Thyroid gland (tissue), 4 donors: ENCODE measurements around the gene PPDPF. TPM values are rescaled to one million over a fixed set of nuclear protein-coding genes. Genes with fewer than 3 reads are reported as not detected.

Source experiments
- DNase-seq, 2 donors: peaks; one replicate each; pipeline ENCODE4 v3.0.0-alpha.2; 2019
- H3K27ac ChIP-seq, 3 donors: fragments of 200-600 bp; sonication (generic); 1 replicate in 2 of 3; 2 replicates in 1 of 3; pipeline ENCODE4 v1.5.1; 2016 to 2019; ENCODE audit warnings: mild to moderate bottlenecking in 1 of 3, moderate library complexity in 1 of 3
- H3K27me3 ChIP-seq: fragments of 200-600 bp; sonication (generic); one replicate; pipeline ENCODE4 v1.5.1; 2019
- H3K36me3 ChIP-seq, 2 donors: fragments of 200-600 bp; sonication (generic); one replicate each; pipeline ENCODE4 v1.5.1; 2016 to 2019
- H3K4me1 ChIP-seq, 2 donors: fragments of 200-600 bp; sonication (generic); one replicate each; pipeline ENCODE4 v1.5.1; 2017 to 2019
- H3K4me3 ChIP-seq, 3 donors: fragments of 200-600 bp; sonication (generic); replicated peaks in 1 of 3; 1 replicate in 2 of 3; 2 replicates in 1 of 3; pipeline ENCODE4 v1.5.1; 2016; ENCODE audit warnings: mild to moderate bottlenecking in 1 of 3
- H3K9me3 ChIP-seq: fragments of 200-600 bp; sonication (generic); one replicate; pipeline ENCODE4 v1.5.1; 2017
- POLR2A ChIP-seq, 2 donors: fragments of 450-650 bp; IDR thresholded peaks; one replicate each; pipeline ENCODE4 v1.6.1; 2017; ENCODE audit warnings: antibody characterized with exemption in 2 of 2, mild to moderate bottlenecking in 2 of 2, moderate library complexity in 1 of 2
- WGBS, 2 donors: methylation state at CpG; one replicate each; pipeline ENCODE4 v1.1.5; 2017; 5-methylcytosine and 5-hydroxymethylcytosine counted together
- intact Hi-C: fragments of 100-400 bp; cut with DNase I; formaldehyde crosslinking; loops from one replicate; pipeline ENCODE4 v1.15.1; 2023
- total RNA-seq, 4 donors: library from RNA; depleted of rRNA; stranded (reverse); fragments of >200 nt; gene quantifications; one replicate each; pipeline ENCODE4 v1.2.3, GENCODE V29; 2016
- TF ChIP-seq, protein P1 (sequence below), 6 experiments: fragments of 200-600 bp in 3 of 6; fragments of 450-650 bp in 3 of 6; sonication (generic) in 3 of 6; IDR thresholded peaks; one replicate each; pipeline ENCODE4 v1.5.1; 2016 to 2019; ENCODE audit warnings: antibody characterized with exemption in 6 of 6, mild to moderate bottlenecking in 2 of 6, inconsistent platforms in 1 of 6, moderate library complexity in 1 of 6

PPDPF gene
- total RNA-seq, 4 donors from 2014 or later, result 82.0 to 226 (median 146) TPM

DNA sequence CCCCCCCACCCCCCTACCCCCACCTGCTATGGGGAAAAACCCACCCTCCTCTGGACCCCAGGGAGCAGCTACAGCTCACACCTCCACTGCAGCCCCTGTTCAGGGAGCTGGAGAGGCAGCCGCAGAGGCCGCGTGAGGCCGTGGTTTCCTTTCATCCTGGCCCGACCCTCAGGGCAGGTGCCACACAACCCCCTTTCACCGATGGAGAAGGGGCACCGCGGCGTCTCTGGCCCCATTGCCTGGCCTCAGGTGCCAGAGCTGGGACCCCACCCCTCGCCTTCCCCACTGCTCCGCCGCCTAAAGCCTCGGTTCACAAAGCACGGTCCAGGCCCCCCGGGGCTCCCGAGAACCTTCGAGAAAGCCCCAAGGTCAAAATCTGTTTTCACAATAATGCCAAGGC is 36.3 kb upstream of the PPDPF start:
- Histone ChIP-seq H3K27ac (no peak overlapping the region), H3K9me3 (no peaks in the 10 kb centered on the region), H3K36me3 (no peaks in the 10 kb centered on the region), H3K4me1 (no peaks in the 10 kb centered on the region), H3K4me3 (no peak overlapping the region), H3K27me3 (peaks cover 7% of the 10 kb centered on the region)
- WGBS, 2 donors, result 53 to 64% methylated on average over 6 to 10 of the region's 17 CpGs
- TF ChIP-seq, protein P1, sequence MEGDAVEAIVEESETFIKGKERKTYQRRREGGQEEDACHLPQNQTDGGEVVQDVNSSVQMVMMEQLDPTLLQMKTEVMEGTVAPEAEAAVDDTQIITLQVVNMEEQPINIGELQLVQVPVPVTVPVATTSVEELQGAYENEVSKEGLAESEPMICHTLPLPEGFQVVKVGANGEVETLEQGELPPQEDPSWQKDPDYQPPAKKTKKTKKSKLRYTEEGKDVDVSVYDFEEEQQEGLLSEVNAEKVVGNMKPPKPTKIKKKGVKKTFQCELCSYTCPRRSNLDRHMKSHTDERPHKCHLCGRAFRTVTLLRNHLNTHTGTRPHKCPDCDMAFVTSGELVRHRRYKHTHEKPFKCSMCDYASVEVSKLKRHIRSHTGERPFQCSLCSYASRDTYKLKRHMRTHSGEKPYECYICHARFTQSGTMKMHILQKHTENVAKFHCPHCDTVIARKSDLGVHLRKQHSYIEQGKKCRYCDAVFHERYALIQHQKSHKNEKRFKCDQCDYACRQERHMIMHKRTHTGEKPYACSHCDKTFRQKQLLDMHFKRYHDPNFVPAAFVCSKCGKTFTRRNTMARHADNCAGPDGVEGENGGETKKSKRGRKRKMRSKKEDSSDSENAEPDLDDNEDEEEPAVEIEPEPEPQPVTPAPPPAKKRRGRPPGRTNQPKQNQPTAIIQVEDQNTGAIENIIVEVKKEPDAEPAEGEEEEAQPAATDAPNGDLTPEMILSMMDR (IDR thresholded peaks at IDR 0.05), result no peak
- no peak for TF ChIP-seq POLR2A (IDR thresholded peaks at IDR 0.05)
- DNase-seq, result no peak
- intact Hi-C loops, result no loop called here

DNA sequence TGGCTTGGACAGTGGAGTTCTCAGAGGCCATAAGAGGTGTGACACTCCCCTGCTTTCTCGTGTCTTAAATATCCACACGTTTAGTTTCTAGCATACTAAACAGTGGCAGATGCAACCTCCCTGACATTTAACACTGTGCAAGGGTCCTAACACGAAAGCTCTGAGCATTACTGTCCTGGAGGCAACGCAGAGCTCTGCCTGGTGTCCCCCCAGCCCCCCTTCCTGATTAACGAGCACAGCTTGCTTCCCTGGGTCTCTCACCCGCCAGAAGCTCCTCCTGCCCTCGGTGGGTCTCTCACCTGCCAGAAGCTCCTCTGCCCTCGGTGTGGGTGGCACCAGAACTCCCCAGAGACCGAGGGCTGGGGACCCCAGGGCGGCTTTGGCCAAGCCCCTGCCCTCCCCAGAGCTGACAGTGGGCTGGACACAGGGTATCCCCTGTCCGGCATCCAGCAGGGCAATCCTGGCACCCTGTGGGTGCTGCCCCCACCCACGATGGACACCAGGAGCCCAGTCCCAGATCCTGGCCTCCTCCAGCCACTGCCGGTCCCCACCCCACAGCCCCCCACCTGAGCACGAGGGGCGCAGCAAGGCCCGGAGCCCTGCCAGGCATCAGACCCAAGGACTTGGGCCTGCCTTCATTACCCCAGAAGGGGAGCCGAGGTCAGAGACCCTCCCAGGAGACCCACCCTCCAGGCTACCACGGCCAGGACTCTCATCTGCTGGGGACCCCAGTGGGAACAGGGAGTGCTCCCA is 35.7 kb upstream of the PPDPF start:
- H3K9me3 ChIP-seq, result no peaks in the 10 kb centered on the region
- WGBS, 2 donors, result 54 to 59% methylated on average over 4 to 14 of the region's 18 CpGs
- H3K4me3 ChIP-seq, result no peak overlapping the region
- H3K4me1 ChIP-seq, result no peaks in the 10 kb centered on the region
- no peaks in the 10 kb centered on the region for H3K36me3 ChIP-seq
- DNase-seq, result no peak
- no peak overlapping the region for H3K27ac ChIP-seq
- no peak for TF ChIP-seq POLR2A (IDR thresholded peaks at IDR 0.05)
- TF ChIP-seq, protein P1 (IDR thresholded peaks at IDR 0.05), result no peak
- peaks cover 7% of the 10 kb centered on the region for H3K27me3 ChIP-seq
- intact Hi-C loops, result no loop called here

DNA sequence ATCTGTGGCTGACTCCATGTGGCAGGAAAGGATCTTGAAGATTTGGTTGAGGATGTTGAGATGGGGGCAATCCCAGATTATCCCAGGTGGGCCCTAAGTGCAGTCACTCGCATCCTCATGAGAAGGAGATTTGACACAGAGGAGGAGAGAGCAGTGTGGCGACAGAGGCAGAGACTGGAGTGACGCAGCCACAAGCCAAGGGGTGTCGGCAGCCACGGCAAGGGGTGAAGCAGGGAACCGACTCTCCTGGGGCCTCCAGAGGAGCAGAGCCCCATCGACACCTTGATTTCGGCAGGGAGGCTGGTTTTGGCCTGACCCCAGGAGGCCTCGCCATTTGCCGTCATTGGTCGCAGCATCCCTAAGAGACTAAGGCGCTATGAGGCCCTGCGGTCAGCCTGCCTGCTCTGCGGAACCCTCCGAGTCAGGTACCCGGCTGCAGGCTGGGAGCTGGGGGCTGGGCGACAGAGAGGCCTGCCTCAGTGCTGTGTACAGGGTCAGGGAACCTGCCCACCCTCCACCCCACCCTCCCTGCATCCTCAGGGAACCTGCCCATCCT is 34.2 kb upstream of the PPDPF start:
- intact Hi-C loops, result no loop called here
- TF ChIP-seq, protein P1 (IDR thresholded peaks at IDR 0.05), result no peak
- TF ChIP-seq POLR2A (IDR thresholded peaks at IDR 0.05), result no peak
- 89 to 96% methylated on average over 8 to 17 of the region's 17 CpGs for WGBS, 2 donors
- no peaks in the 10 kb centered on the region for H3K36me3 ChIP-seq
- no peaks in the 10 kb centered on the region for H3K9me3 ChIP-seq
- no peak overlapping the region for H3K27ac ChIP-seq
- peaks cover 7% of the 10 kb centered on the region for H3K27me3 ChIP-seq
- H3K4me3 ChIP-seq, result no peak overlapping the region
- no peak for DNase-seq
- H3K4me1 ChIP-seq, result no peaks in the 10 kb centered on the region

- no peaks in the 10 kb centered on the region for H3K36me3 ChIP-seq
- H3K27me3 ChIP-seq, result peaks cover 7% of the 10 kb centered on the region
- intact Hi-C loops, result no loop called here
- no peak overlapping the region for H3K4me3 ChIP-seq
- H3K9me3 ChIP-seq, result no peaks in the 10 kb centered on the region
- H3K4me1 ChIP-seq, result no peaks in the 10 kb centered on the region
- TF ChIP-seq POLR2A (IDR thresholded peaks at IDR 0.05), result no peak
- TF ChIP-seq, protein P1 (IDR thresholded peaks at IDR 0.05), result no peak
- no peak overlapping the region for H3K27ac ChIP-seq
- DNase-seq, result no peak
- WGBS, 2 donors, result 28 to 39% methylated on average over 5 to 6 of the region's 14 CpGs
These were observed 33.3 kb upstream of the PPDPF start for GRCh38 chr20:63487116-63487764.

- no peak for DNase-seq
- peaks cover 7% of the 10 kb centered on the region for H3K27me3 ChIP-seq
- no peaks in the 10 kb centered on the region for H3K4me1 ChIP-seq
- H3K27ac ChIP-seq, result no peak overlapping the region
- no peak overlapping the region for H3K4me3 ChIP-seq
- H3K36me3 ChIP-seq, result no peaks in the 10 kb centered on the region
- intact Hi-C loops, result no loop called here
- TF ChIP-seq POLR2A (IDR thresholded peaks at IDR 0.05), result no peak
- TF ChIP-seq, protein P1 (IDR thresholded peaks at IDR 0.05), result no peak
- 62% methylated on average over 6 of the region's 40 CpGs; no CpG with 5 or more reads in 1 of the 2 donors for WGBS, 2 donors
- no peaks in the 10 kb centered on the region for H3K9me3 ChIP-seq
These were observed 32.8 kb upstream of the PPDPF start for GRCh38 chr20:63487781-63488241.
